Measurements from ENCODE around the gene SLC3A2. TPM values are rescaled to one million over a fixed set of nuclear protein-coding genes. Genes with fewer than 3 reads are reported as not detected.

The SLC3A2 gene
- total and polyA plus RNA-seq, 2 of the 13 experiments (the other 11 are each of a cell fraction or from before 2014, with no cell fraction given): 213 to 226 TPM

DNA sequence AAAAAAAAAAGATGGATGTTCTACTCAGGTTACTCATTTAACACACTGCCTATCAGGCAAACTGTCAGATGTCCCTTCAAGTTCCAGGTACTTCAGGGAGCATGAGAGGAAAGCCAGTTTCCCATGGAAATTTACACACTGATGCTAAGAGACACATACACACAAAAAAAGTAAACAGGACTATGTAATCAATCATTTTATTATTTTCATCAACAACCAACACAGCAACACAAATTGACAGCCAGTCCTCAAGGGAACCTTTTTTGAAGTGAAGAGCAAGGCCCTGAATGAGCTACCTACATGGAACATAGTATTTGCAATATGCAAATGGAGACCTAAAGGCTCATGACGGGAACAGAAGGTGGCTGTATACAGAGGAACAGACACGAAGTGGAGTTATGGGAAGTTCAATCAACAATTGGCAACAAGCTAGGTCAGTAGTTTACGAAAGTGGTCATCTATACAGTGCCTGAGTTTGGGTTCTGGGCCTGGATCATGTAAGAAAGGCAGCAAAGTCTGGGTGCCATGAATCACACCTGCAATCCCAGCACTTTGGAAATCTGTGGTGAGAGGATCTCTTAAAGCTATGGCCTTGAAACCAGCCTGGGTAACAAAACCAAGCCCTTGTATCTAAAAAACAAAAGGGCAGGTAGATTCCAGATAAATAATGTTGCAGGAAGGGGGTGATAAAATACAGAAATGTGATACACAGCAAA, 28.7 kb upstream of the SLC3A2 start:
- no peak overlapping the region for H2AFZ ChIP-seq (ENCODE audit: low read length)
- H3K36me3 ChIP-seq (replicated peaks in 1 of 2; ENCODE audit: control insufficient read depth in 1 of 2, insufficient read depth in 2 of 2, low read length in 2 of 2): peaks cover 11 to 33% of the 10 kb centered on the region in 2 experiments
- FAIRE-seq: no peak
- in situ Hi-C loops (cut with HindIII; ENCODE audit: extremely low pct_ligation_motif_present, low pct_unique_long_range_greater_than_20kb): no loop called here
- H3K27me3 ChIP-seq (ENCODE audit: control insufficient read depth in 1 of 2, insufficient read depth in 2 of 2, low read length in 2 of 2): no peaks in the 10 kb centered on the region; a peak in 1 of 5 replicates
- H3K27ac ChIP-seq (ENCODE audit: extremely low read length, insufficient read depth, low read length): peak overlapping the region; percentile 51
- no TSS peak for BruUV-seq (replicated peaks)
- H3K4me1 ChIP-seq (ENCODE audit: insufficient read depth, low read length): peaks cover 51% of the 10 kb centered on the region
- ChIA-PET POLR2A (interaction anchor here (1.2 to 9.4 kb wide), 10 partner anchors 9 to 98 kb away, joined by 3 to 362 read pairs (median 6); partner anchors contain the start of genes POLR2G, SLC3A2, STX5 and TEX54), CTCF (ENCODE audit: low intra/inter-chr PET ratio, low total read pairs) (no interaction called here)
- TF ChIP-seq FLYWCH1 (CRISPR knock-in tag; IDR thresholded peaks at IDR 0.05) (no peak), DPF2 (CRISPR knock-in tag; IDR thresholded peaks at IDR 0.05; ENCODE audit: borderline replicate concordance, low read depth) (no peak), ZNF143 (CRISPR knock-in tag; IDR thresholded peaks at IDR 0.05) (0 out of 2 replicates have a peak, but pooled peaks have one; percentile 4), ZNF615 (CRISPR knock-in tag; IDR thresholded peaks at IDR 0.05; ENCODE audit: borderline replicate concordance) (no peak), RFX3 (CRISPR knock-in tag; IDR thresholded peaks at IDR 0.05) (no peak), ZNF556 (CRISPR knock-in tag; IDR thresholded peaks at IDR 0.05; ENCODE audit: borderline replicate concordance) (no peak), ZNF10 (CRISPR knock-in tag; IDR thresholded peaks at IDR 0.05; ENCODE audit: borderline replicate concordance, low read depth) (no peak), NFATC3 (CRISPR knock-in tag; IDR thresholded peaks at IDR 0.05) (no peak), RBFOX2 (IDR thresholded peaks at IDR 0.05; ENCODE audit: low read depth, low read length) (peak; percentile 73), NRL (CRISPR knock-in tag; IDR thresholded peaks at IDR 0.05; ENCODE audit: borderline replicate concordance) (no peak), ZNF672 (CRISPR knock-in tag; IDR thresholded peaks at IDR 0.05) (no peak), ZNF780A (CRISPR knock-in tag; IDR thresholded peaks at IDR 0.05) (0 out of 2 replicates have a peak, but pooled peaks have one; percentile 25), HDAC1 (CRISPR knock-in tag; IDR thresholded peaks at IDR 0.05) (no peak), ZNF572 (CRISPR knock-in tag; IDR thresholded peaks at IDR 0.05) (no peak), POLR2AphosphoS5 (IDR thresholded peaks at IDR 0.05; ENCODE audit: low read depth, low read length) (peak; percentile 44; the same call in 1 of the 2 replicates), RBM22 (optimal IDR thresholded peaks at IDR 0.05; ENCODE audit: low read length) (peak; percentile 3), PRPF4 (IDR thresholded peaks at IDR 0.05; ENCODE audit: low read depth, low read length, poor library complexity, severe bottlenecking) (no peak), ZFP36 (IDR thresholded peaks at IDR 0.05; ENCODE audit: borderline replicate concordance, low read depth, low read length, partially characterized antibody) (no peak)
- TF ChIP-seq, protein P1, sequence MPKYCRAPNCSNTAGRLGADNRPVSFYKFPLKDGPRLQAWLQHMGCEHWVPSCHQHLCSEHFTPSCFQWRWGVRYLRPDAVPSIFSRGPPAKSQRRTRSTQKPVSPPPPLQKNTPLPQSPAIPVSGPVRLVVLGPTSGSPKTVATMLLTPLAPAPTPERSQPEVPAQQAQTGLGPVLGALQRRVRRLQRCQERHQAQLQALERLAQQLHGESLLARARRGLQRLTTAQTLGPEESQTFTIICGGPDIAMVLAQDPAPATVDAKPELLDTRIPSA (CRISPR knock-in tag; IDR thresholded peaks at IDR 0.05; ENCODE audit: borderline replicate concordance): no peak
- TF ChIP-seq, protein P2, sequence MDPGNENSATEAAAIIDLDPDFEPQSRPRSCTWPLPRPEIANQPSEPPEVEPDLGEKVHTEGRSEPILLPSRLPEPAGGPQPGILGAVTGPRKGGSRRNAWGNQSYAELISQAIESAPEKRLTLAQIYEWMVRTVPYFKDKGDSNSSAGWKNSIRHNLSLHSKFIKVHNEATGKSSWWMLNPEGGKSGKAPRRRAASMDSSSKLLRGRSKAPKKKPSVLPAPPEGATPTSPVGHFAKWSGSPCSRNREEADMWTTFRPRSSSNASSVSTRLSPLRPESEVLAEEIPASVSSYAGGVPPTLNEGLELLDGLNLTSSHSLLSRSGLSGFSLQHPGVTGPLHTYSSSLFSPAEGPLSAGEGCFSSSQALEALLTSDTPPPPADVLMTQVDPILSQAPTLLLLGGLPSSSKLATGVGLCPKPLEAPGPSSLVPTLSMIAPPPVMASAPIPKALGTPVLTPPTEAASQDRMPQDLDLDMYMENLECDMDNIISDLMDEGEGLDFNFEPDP (CRISPR knock-in tag; conservative IDR thresholded peaks at IDR 0.05): 0 out of 2 replicates have a peak, but pooled peaks have one; percentile 46
- H3K79me2 ChIP-seq (ENCODE audit: insufficient read depth, low read length): peaks cover 42% of the 10 kb centered on the region
- H3K4me3 ChIP-seq (replicated peaks in 1 of 3; ENCODE audit: insufficient read depth in 1 of 3, low read depth in 2 of 3, low read length in 3 of 3): no peak overlapping the region
- peak overlapping the region; percentile 99; the same call in 1 of the 2 replicates for H3K4me2 ChIP-seq (ENCODE audit: low read depth, low read length)
- ATAC-seq: peak; percentile 17
- no peak overlapping the region; the same call in 1 of the 2 replicates for H3K9ac ChIP-seq (ENCODE audit: insufficient read depth, low read depth, low read length)
- peaks cover 37% of the 10 kb centered on the region for H4K20me1 ChIP-seq (ENCODE audit: insufficient read depth, low read length)
- intact Hi-C loops (cut with micrococcal nuclease; ENCODE audit: unreplicated experiment): no loop called here
- DNase-seq (ENCODE audit: low spot score): peak; percentile 50
- H3K9me3 ChIP-seq (ENCODE audit: low read length): no peaks in the 10 kb centered on the region
- WGBS (ENCODE audit: low lambda C conversion rate): 78% methylated on average over 3 of the region's 3 CpGs
